ENCODE measurements around the gene DAAM1.

DAAM1 gene

DNA sequence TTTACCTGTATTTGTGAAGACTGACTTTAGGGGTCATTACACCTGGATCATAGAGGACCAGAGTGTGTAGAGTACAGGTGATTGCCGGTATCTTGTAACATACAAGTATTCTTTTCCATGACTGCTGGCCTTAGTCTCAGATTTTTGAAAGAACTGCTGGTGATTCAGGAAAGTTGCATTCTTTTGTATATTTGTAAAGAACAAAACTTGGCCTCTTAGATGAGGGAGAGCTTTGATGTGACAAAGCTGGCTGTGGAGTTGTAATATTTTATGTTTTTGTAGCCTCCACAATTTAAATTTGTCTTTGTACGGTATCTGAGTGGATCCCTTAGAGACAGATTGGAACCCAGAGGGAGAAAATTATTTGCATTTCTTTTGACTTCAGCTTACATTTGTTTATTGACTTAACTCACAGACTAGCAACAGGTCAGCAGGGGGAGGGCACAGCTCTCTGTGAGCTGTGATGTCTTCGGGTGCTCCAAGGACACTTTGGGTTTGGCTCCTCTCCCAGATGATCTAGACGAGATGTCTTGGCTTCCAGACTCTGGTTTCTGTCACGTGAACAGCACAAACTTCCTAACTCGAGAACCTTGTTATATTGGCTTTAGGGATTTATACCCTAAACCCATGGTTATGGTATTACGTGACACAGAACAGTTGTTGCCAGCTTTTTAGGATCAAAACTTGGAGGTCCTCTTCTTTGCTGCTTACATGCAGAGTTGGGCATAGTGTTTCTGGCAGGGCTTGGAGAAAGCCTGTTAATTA lies 65.9 kb downstream of the DAAM1 start:
- in situ Hi-C loops (cut with MboI; ENCODE audit: low sequenced_read_pairs), result no loop called here

DNA sequence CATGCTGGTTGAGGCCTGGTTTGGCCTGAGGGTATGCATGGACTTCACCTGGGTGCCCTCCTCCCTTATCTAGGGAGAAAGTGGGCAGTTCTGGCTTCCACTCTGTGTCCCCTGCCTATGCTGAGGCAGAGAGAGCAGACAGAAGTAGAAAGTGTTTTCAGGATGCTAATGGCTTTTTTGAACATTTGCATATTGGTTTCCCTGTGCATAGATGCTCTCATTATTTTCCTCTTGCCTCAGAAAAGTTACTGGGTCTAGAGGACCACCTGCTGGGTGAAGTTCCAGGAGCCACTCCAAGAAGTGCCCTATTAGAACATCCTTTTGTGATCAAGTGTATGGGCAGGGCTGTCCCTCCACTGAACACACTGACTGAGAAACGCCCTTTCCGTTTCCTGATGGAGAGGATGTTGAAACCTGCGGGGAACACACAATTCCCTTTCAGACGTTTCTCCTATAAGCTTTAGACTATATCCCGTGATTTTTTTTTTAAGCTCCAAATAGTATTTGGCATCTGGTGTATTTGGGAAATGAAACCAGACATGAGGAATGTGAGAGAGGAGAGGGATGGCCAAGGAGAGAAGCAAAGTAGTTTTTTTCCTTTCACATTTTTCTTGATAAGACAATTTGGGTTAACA lies 66.6 kb downstream of the DAAM1 start:
- in situ Hi-C loops (cut with MboI; ENCODE audit: low sequenced_read_pairs), result no loop called here

DNA sequence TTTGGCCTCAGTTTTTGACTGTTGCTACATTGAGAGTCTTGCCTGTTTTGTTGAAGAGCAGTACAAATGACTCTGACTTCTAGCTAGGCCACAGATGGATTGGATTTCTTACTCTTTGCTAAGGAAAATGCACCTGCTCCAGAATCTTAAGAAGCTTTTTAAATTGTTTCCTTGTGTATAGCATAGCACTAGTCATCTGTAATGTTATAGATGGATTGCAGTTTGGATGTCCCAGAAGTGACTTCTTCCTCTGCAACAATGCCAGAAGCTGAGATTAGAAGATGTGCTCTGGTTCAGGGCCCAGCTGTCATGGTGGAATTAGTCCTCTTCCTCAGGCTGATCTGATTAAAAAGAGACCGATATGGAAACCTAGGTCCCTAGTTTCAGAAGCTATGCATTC lies 67.9 kb downstream of the DAAM1 start:
- in situ Hi-C loops (cut with MboI; ENCODE audit: low sequenced_read_pairs), result no loop called here

DNA sequence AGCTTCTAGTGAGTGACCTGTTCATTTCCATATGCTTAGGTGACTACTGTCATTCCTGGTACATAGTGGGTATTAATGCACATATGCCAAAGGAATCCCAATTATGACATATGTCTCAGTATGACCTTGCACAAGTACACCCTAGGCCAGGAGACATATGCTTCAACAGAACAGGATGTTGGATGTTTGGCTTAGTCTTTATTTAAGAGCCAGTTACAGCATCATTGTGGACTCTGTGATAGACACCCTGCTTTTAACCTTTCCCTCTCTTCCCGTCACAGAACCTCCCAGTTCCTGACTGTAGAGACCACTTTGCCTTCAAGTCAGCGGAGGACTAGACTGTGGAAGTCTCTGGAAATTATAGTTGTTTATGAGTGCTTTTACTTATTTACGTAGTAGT lies 72.9 kb downstream of the DAAM1 start:
- in situ Hi-C loops (cut with MboI; ENCODE audit: low sequenced_read_pairs), result no loop called here

DNA sequence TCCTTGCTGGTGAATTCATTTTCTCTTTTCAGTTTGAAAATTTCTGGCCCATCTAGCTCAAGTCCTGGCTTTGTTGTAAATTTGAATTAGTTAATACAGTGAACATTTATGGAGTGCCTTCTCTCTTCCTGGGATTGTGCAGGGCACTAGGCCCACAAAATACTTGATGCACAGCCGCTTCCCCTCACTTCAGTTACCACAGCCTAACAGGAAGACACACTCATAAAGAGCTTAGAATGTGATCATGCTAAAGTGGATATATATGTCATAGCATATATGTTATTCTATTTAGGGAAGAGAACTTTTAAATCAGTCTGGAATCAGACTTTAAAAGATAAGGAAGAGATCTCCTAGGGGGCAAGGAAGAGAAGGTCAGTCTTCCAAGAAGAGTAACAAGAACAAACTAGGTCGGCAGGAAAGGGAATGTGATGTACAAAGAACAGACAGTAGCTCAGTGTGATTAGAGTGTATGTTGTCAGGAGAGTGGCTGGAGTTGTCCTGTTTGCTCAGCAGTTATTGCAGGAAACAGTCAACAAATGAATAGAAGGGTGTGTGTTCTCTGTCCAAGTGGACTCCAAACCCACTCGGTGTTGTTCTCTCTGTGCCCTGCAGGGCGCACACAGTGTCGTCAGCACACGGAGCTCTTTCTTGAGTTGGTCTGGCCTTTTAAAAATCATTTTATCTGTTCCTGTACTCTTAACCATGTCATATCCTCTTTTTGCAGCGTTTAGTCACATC lies 74.4 kb downstream of the DAAM1 start:
- in situ Hi-C loops (cut with MboI; ENCODE audit: low sequenced_read_pairs), result no loop called here

DNA sequence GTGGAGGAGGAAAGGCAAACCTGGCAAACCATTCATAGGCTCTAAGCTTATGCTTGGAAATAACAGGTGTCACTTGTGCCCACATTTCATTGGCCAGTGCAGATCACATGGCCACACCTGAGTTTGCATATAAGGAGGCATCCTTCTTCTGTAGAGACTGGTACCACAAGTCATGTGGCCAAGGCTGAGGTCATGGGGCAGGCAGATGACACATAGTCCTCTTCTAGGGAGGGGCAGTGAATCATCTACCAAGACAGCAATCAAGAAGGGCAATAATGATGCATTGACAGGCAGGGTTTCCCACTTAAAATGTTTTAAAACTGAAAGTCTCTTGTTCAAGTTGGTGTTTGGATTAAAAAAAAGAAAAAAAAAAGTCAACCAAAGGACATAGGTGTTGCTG lies 77.3 kb downstream of the DAAM1 start:
- in situ Hi-C loops (cut with MboI; ENCODE audit: low sequenced_read_pairs), result no loop called here

DNA sequence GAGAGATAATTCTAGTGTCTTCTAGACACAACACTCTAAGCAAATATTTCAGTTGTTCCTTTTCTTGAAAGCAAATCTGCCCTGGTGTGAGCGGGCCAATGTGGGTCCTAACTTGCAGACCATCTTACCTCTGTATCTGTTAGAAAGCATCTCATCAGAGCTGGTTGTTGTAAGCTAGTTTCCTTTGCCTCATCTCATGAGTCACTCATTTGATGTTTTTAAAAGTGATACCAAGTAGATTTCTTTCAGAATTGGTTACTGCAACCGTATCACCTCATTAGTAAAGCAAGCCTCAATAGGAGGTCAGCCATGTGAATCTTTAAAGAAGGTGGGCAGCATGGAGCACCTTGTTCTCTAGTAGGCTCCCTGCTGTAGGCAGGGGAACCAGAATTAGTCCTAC lies 78.6 kb downstream of the DAAM1 start:
- in situ Hi-C loops (cut with MboI; ENCODE audit: low sequenced_read_pairs), result no loop called here

DNA sequence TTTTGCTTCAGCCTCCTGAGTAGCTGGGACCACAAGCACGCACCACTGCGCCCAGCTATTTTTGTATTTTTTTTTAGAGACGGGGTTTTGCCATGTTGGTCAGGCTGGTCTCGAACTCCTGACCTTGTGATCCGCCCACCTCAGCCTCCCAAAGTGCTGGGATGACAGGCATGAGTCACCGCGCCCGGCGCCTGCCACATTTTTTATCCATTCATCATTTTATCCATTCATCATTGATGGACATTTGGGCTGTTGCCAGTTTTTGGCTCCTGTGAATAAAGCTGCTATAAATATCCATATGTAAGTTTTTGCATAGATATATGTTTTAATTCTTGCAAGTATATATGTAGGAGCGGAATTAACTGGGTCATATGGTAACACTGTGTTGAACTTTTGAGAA lies 79.5 kb downstream of the DAAM1 start:
- in situ Hi-C loops (cut with MboI; ENCODE audit: low sequenced_read_pairs), result no loop called here

DNA sequence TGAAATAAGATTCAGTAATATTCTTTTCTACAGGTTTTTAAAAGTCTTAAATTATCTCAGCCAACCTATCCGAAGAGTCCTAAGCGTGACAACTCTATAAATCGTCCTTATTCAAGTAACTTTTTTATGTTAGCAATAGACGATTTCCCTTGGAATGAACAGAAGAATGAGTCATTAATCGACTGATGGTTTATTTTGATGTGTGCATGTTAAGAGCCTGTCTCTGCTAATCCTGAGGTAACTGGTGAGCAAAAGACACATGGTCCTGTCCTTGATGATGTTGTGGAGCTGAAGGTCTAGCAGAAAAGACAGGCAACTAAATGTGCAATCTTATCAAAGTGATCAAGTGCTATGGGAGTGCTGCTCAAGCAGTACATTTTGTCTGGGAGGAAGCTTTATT lies 80.4 kb downstream of the DAAM1 start:
- in situ Hi-C loops (cut with MboI; ENCODE audit: low sequenced_read_pairs), result no loop called here

DNA sequence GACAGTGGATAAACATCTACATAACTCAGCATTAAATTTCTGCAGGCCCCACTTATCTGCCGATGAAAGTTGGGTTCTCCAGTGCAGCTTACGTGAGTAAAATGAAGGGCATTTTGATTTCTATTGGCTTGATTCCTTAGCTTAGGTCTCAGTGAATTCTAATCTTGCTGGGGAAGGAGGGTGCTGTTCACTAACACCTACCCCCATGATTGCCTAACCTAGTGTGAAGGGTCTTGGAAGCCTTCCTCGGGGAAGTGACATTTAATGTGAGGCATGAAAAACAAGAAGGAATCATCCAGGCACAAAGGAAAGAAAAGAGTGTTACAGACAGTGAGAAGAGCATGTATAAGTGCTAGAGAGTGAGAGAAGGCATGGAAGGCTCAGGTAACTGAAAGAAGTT lies 81.0 kb downstream of the DAAM1 start:
- in situ Hi-C loops (cut with MboI; ENCODE audit: low sequenced_read_pairs), result no loop called here

DNA sequence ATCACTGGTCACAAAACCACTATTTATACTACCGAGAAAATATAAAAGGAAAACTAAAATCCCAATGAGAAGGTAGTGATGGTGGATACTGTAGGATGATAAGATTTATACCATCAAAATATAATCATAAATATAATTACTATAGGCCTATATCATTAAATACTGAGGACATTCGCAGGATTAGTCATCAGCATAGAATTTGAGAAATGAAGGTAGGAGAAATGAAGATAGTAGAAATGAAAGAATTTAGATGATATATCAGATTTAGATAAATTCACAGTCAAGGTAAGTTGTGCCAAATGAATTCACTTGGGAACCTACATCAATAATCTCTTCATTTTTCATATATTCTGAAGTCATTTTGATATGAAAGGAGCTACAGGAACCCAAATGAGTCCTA lies 82.8 kb downstream of the DAAM1 start:
- in situ Hi-C loops (cut with MboI; ENCODE audit: low sequenced_read_pairs), result no loop called here

DNA sequence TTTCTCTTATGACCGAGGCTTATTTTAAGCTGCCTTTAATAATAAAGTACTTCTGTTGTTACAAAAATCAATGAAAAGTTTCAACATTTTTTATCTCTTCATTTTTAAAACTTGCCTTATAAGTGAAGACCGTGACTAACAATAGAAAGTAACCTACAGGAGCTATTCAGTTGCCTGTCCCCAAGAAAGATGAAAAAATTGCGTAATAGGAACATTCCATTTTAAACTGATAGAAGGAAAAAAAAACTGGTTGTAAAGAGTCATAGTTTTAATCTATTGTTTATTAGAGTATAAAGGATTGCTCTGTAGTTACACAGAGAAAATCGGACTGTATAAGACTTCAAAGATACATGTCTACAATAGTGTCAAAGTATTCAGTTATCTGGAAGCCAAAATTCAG lies 83.3 kb downstream of the DAAM1 start:
- in situ Hi-C loops (cut with MboI; ENCODE audit: low sequenced_read_pairs), result no loop called here

DNA sequence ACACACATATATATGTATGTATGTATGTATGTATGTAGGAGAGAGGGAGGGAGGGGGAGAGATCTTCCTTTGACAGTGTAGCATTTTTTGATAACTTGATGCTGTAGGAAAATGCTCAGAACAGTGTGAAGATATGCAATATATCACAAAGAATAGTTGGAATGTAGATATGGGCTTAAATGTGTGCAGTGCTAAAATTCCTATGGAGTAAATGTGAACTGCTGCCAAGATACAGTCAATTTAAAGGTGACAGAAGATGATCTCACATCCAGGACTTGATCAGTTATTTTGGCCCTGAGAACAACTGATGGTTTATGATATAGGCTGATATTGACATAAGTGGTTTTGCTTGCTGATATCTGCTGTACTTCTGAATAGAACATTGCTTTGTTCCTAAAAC lies 84.2 kb downstream of the DAAM1 start:
- in situ Hi-C loops (cut with MboI; ENCODE audit: low sequenced_read_pairs), result no loop called here

DNA sequence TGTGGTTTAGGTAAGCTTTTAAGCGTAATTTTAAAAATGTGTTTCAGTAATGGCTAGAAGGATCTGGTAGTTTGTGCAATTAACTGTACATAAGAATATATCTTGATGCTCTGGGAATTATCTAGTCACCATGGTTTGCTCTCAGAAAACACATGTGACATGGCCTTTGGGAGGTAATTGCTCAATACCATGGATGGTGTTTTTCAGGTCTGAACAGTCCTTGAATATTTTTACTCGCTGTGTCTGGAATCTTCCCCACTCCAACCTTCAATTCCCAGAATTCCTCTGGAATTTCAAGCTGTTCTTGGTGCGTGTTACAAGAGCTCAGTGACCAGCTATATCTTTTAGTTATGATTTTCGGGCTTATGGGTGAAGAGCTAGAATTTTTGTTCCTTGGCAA lies 85.3 kb downstream of the DAAM1 start:
- in situ Hi-C loops (cut with MboI; ENCODE audit: low sequenced_read_pairs), result no loop called here

DNA sequence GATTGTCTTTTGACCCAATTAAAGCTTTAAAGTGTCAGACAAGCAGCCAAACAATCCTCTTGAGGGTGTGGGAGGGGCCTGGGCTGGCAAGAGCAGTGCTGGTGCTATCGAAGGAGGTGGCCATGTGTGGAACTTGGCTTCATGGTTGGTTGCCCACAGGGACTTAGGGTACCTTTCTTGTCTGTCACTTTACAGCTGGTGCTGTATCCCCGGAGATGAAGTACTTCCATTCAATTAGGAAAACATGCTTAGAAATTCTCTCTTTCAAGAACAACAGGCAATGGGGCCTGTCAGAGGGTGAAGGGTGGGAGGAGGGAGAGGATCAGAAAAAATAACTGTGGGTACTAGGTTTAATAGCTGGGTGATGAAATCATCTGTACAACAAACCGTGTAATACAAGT lies 86.5 kb downstream of the DAAM1 start:
- in situ Hi-C loops (cut with MboI; ENCODE audit: low sequenced_read_pairs), result no loop called here

DNA sequence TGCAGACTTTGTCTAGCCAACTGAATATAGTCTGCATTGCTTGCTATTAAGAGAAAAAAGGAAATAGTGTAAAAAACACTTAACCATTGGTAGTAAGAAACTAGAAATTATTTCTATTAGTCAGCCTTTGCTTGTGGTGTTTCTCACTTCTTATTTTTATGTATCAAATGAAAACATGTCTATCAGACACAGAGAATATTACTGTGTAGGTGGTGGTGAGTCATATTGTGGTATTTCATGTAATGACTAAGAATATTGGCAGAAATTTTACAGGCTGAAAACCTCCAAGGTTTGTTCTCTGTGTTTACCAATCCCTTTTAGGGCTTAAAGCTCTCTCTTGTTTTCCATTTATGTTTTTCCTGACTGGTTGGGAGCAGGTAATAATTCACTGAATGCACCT lies 87.2 kb downstream of the DAAM1 start:
- in situ Hi-C loops (cut with MboI; ENCODE audit: low sequenced_read_pairs), result no loop called here

DNA sequence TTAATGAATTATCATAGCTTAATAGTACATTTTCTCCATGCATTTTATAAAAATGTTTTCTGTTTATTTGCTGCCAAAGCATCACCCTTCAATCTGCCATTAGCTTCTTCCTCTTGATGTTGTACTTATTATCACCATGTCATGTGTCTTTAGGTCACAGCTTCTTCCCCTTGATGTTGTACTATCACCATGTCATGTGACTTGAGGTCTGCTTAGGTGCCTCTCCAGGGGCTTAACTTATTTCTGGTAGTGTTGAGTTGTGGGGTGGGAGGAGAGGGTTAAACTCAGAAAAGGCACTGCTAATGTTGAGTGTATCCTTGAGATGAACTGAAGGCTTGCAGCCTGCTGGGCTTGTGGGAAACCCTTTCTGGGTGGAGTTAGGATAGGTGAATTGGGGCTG lies 87.8 kb downstream of the DAAM1 start:
- in situ Hi-C loops (cut with MboI; ENCODE audit: low sequenced_read_pairs), result no loop called here

DNA sequence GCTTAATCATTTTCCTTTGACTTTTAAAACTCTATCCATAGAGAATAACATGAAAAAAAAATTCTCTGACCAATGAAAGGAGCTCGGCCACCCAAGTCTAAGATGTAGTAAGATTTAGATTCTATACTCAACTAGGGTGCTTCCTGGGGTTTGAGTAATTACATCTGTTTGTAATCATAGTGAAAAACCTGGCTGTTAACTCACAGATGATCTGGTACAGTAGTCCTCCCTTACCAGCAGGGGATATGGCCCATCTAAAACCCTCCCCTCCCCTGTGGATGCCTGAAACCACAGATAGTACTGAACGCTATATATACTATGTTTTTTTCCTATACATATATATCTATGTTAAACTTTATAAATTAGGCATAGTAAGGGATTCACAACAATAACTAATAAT lies 89.2 kb downstream of the DAAM1 start:
- in situ Hi-C loops (cut with MboI; ENCODE audit: low sequenced_read_pairs), result no loop called here

DNA sequence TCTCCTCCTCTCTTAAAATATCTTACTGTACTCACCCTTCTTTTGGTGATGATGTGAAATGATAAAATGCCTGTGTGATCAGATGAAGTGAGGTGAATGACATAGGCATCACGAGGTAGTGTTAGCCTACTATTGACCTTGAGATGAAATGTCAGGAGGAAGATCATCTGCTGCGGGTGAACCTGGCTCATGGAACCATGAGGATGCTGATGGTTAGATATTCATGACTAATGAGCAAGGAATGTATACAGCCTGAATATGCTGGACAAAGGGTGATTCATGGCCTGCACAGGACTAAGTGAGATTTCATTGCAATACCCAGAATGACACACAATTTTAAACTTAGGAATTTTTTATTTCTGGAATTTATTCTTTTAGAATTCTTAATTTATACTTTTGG lies 89.6 kb downstream of the DAAM1 start:
- in situ Hi-C loops (cut with MboI; ENCODE audit: low sequenced_read_pairs), result no loop called here

DNA sequence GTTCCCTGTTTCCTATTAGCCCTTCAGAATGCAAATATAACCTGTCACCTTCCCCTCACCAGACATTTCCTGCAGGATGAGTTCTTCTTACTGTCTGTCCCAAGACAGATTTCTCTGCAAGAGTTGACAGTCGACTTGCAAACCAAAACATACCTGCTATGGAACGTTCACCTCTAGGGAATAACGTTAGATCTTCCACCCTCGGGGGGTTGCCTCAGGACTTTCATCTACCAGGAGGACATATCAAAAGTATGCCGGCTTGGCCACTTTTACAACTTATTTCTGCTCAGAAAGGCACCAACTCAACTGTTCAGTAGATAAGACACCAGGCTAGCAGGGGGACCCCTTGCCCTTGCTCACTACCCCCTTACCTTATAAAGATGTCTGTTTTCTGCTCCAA lies 92.5 kb downstream of the DAAM1 start:
- in situ Hi-C loops (cut with MboI; ENCODE audit: low sequenced_read_pairs), result no loop called here

DNA sequence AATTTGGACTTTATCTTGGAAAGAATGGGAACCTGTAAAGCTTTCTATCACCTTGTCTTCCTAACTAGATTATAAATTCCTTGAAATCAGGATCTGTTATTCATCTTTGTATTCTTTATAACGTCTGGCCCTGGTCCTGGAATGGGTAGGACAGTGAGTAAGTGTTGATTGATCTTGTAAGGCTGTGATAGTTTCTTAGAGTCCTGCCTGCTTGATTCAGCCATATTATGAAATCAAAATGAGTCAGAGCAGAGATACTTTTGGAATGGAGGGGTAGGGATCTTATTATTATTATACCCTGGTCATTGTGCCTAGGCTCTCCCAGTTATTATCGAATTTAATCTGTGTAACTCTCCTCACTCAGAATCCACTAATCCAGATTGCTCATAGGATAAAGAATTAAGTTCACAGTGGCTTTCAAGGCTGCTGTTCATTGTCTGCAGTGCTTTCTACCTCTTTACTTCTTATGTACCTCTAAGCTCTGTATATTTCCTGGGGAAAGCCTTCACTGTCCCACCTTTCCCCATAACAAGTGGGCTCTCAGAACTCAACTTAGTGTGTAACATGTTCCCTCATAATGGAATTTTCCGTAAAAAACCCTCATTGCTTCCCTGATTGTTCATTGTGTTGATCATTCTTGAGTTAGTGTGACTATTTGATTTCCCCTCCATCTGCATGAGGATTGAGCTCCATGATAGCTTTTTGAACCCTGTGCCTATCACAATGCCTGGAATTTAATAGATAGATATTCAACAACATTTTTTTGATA lies 93.3 kb downstream of the DAAM1 start:
- in situ Hi-C loops (cut with MboI; ENCODE audit: low sequenced_read_pairs), result no loop called here

DNA sequence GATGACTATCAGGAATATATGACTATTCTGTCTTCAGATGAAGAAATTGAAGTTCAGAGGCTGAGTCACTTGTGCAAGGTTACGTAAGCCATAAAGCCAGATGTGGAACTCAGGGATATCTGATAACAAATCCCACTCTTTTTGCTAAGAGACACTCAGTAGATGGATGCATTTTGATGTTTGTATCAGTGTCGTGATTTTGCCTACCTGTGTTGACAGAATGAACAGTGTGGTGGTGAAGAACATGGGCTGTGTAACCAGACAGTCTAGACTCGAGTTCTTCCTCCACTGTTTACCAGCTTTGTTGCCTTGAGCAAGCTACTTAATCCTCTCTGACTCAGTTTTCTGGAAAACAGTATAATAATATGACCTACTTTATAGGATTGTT lies 93.9 kb downstream of the DAAM1 start:
- in situ Hi-C loops (cut with MboI; ENCODE audit: low sequenced_read_pairs), result no loop called here

Measured in hTERT RPE-1 (cell line).